Body of pancreas (tissue), 4 donors: ENCODE data around the gene S100A2.
A peak's percentile ranks its signal among the peaks of the same experiment; 100 is the strongest.

Source experiments
- POLR2A ChIP-seq, 3 donors: fragments of 450-650 bp; IDR thresholded peaks; one replicate each; pipeline ENCODE4 v1.6.1; 2016; ENCODE audit warnings: antibody characterized with exemption in 3 of 3, mild to moderate bottlenecking in 2 of 3
- TF ChIP-seq, protein P1 (sequence below), 7 experiments: fragments of 450-650 bp in 4 of 7; fragments of 200-600 bp in 3 of 7; sonication (generic) in 3 of 7; IDR thresholded peaks; one replicate each; pipeline ENCODE4 v1.5.1; 2016 to 2019; ENCODE audit warnings: antibody characterized with exemption in 7 of 7

DNA sequence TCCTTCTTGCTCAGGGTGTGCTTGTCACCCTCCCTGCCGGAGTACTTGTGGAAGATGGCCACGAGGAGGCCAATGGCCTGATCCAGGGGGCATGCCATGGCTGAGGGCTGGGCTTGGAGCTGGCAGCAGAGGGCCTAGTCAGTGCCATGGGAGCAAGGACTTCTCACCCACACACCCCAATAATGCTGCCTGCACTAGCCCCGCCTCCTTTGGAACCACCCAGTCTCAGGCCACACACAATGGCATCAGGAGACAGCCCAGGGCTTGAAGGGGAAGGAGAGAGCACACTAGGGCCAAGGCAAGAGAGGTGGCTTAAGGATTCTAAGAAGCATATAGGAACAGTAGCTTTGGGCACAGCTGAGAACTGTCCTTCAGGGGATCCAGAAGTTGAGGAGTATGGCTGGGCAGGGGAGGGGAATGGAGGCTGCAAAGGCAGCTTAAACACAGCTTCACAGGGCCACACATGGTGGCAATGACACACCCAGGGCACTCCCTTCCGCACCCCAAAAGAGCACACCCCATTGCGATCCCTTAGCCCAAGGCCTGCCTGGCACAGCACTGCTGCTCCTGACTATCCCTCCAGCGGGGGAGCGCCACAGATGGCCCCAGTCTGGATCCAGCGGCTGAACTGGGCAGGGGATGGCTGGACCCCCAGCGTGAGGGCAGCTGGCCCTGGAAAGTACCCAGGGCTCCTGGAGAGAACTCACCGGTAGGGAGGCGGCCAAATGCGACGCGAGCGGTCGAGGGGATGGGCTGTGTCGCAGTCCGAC lies 30.2 kb downstream of the S100A2 start, which contains the start of gene S100A6:
- TF ChIP-seq, protein P1, sequence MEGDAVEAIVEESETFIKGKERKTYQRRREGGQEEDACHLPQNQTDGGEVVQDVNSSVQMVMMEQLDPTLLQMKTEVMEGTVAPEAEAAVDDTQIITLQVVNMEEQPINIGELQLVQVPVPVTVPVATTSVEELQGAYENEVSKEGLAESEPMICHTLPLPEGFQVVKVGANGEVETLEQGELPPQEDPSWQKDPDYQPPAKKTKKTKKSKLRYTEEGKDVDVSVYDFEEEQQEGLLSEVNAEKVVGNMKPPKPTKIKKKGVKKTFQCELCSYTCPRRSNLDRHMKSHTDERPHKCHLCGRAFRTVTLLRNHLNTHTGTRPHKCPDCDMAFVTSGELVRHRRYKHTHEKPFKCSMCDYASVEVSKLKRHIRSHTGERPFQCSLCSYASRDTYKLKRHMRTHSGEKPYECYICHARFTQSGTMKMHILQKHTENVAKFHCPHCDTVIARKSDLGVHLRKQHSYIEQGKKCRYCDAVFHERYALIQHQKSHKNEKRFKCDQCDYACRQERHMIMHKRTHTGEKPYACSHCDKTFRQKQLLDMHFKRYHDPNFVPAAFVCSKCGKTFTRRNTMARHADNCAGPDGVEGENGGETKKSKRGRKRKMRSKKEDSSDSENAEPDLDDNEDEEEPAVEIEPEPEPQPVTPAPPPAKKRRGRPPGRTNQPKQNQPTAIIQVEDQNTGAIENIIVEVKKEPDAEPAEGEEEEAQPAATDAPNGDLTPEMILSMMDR (IDR thresholded peaks at IDR 0.05), result no peak
- TF ChIP-seq POLR2A (IDR thresholded peaks at IDR 0.05), result peak; percentile 21 to 68 (median 66)
